Lower leg skin (tissue), 3 donors: ENCODE measurements around the gene APBA2.

Experiments used
- POLR2A ChIP-seq, 2 donors: fragments of 450-650 bp; IDR thresholded peaks; one replicate each; pipeline ENCODE4 v1.6.1; 2016 to 2017; ENCODE audit warnings: antibody characterized with exemption in 2 of 2, mild to moderate bottlenecking in 1 of 2, moderate library complexity in 1 of 2
- TF ChIP-seq, protein P1 (sequence below), 3 donors: fragments of 450-650 bp; IDR thresholded peaks; one replicate each; pipeline ENCODE4 v1.5.1; 2016; ENCODE audit warnings: antibody characterized with exemption in 3 of 3, mild to moderate bottlenecking in 3 of 3, moderate library complexity in 2 of 3

DNA sequence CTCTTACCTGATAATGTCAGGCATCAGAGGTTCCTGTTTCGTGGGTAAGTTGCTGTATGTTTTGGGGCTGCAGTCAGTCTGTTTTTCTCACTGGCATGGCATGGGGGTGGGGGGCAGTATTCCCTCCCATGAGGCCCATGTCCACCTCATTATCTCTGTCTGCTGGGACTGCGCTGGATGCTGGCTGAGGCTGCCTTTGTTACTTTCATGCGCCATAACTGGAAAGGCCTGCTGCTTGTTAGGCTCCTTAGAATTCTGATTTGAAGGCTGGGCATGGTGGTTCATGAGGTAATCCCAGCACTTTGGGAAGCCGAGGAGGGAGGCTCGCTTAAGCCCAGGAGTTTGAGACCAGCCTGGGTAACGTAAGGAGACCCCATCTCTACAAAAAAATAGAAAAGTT lies 9.8 kb downstream of the APBA2 start:
- no peak for TF ChIP-seq POLR2A (IDR thresholded peaks at IDR 0.05)
- TF ChIP-seq, protein P1, sequence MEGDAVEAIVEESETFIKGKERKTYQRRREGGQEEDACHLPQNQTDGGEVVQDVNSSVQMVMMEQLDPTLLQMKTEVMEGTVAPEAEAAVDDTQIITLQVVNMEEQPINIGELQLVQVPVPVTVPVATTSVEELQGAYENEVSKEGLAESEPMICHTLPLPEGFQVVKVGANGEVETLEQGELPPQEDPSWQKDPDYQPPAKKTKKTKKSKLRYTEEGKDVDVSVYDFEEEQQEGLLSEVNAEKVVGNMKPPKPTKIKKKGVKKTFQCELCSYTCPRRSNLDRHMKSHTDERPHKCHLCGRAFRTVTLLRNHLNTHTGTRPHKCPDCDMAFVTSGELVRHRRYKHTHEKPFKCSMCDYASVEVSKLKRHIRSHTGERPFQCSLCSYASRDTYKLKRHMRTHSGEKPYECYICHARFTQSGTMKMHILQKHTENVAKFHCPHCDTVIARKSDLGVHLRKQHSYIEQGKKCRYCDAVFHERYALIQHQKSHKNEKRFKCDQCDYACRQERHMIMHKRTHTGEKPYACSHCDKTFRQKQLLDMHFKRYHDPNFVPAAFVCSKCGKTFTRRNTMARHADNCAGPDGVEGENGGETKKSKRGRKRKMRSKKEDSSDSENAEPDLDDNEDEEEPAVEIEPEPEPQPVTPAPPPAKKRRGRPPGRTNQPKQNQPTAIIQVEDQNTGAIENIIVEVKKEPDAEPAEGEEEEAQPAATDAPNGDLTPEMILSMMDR (IDR thresholded peaks at IDR 0.05), result no peak
